ENCODE data around the gene SNX9.

SNX9 gene

GRCh38 chr6:157845493-157846259, 22.6 kb downstream of the SNX9 start:
- H3K9me3 ChIP-seq (ENCODE audit: insufficient read depth, low read depth, low read length): no peaks in the 10 kb centered on the region
- peaks cover 11% of the 10 kb centered on the region for H3K79me2 ChIP-seq (ENCODE audit: control insufficient read depth, insufficient read depth, low read length, poor library complexity)
- H2BK5ac ChIP-seq (ENCODE audit: low read depth, low read length, poor library complexity): no peak overlapping the region
- H3K27me3 ChIP-seq (ENCODE audit: insufficient read depth, low read length): no peaks in the 10 kb centered on the region
- H2AK5ac ChIP-seq (ENCODE audit: low read length): no peak overlapping the region
- peak overlapping the region; percentile 89 for H3K4ac ChIP-seq (ENCODE audit: low read depth, low read length)
- H3K36me3 ChIP-seq (ENCODE audit: control insufficient read depth in 1 of 2, insufficient read depth in 2 of 2, low read length in 2 of 2): peaks cover 0 to 2% of the 10 kb centered on the region in 2 experiments
- H2BK12ac ChIP-seq (ENCODE audit: low read length): no peak overlapping the region
- no peak overlapping the region for H4K12ac ChIP-seq (ENCODE audit: low read depth, low read length)
- no CpG with 5 or more reads among the region's 6 CpGs for WGBS (ENCODE audit: extremely low coverage, insufficient coverage, insufficient read length)
- no peak for DNase-seq
- no peak overlapping the region for H3K23ac ChIP-seq (ENCODE audit: low read length)
- H4K8ac ChIP-seq (ENCODE audit: low read depth, low read length): no peak overlapping the region
- H4K91ac ChIP-seq (ENCODE audit: low read depth, low read length): no peak overlapping the region
- no peak overlapping the region for H2AFZ ChIP-seq (ENCODE audit: insufficient read depth, low read length, poor library complexity)
- H3K9ac ChIP-seq (ENCODE audit: low read length): no peak overlapping the region
- no peak overlapping the region for H3K14ac ChIP-seq (ENCODE audit: low read length)
- no peak overlapping the region for H3K27ac ChIP-seq (ENCODE audit: low read depth, low read length)
- H3K4me2 ChIP-seq (ENCODE audit: low read length): no peak overlapping the region
- H3K79me1 ChIP-seq (ENCODE audit: low read length): peaks cover 2% of the 10 kb centered on the region
- no peak overlapping the region for H2BK120ac ChIP-seq (ENCODE audit: insufficient read depth, low read length, poor library complexity)
- H3K18ac ChIP-seq (ENCODE audit: low read length): no peak overlapping the region
- H3K4me1 ChIP-seq (ENCODE audit: control insufficient read depth in 1 of 2, insufficient read depth in 2 of 2, low read length in 2 of 2): peaks cover 10 to 26% of the 10 kb centered on the region in 2 experiments
- no peak overlapping the region for H3K4me3 ChIP-seq (ENCODE audit: low read depth, low read length)

GRCh38 chr6:157847846-157848245, 24.8 kb downstream of the SNX9 start:
- H3K4me2 ChIP-seq (ENCODE audit: low read length): no peak overlapping the region
- H2AK5ac ChIP-seq (ENCODE audit: low read length): no peak overlapping the region
- no peak overlapping the region for H3K9ac ChIP-seq (ENCODE audit: low read length)
- H3K4ac ChIP-seq (ENCODE audit: low read depth, low read length): peak overlapping the region; percentile 93
- H3K4me1 ChIP-seq (ENCODE audit: control insufficient read depth in 1 of 2, insufficient read depth in 2 of 2, low read length in 2 of 2): peaks cover 8 to 14% of the 10 kb centered on the region in 2 experiments
- no peak overlapping the region for H2BK120ac ChIP-seq (ENCODE audit: insufficient read depth, low read length, poor library complexity)
- H3K9me3 ChIP-seq (ENCODE audit: insufficient read depth, low read depth, low read length): no peaks in the 10 kb centered on the region
- H4K12ac ChIP-seq (ENCODE audit: low read depth, low read length): no peak overlapping the region
- H3K18ac ChIP-seq (ENCODE audit: low read length): no peak overlapping the region
- WGBS (ENCODE audit: extremely low coverage, insufficient coverage, insufficient read length): no CpG with 5 or more reads among the region's 2 CpGs
- DNase-seq: no peak
- no peak overlapping the region for H3K27ac ChIP-seq (ENCODE audit: low read depth, low read length)
- no peak overlapping the region for H2AFZ ChIP-seq (ENCODE audit: insufficient read depth, low read length, poor library complexity)
- no peak overlapping the region for H4K8ac ChIP-seq (ENCODE audit: low read depth, low read length)
- no peak overlapping the region for H2BK5ac ChIP-seq (ENCODE audit: low read depth, low read length, poor library complexity)
- H3K14ac ChIP-seq (ENCODE audit: low read length): no peak overlapping the region
- no peaks in the 10 kb centered on the region for H3K79me1 ChIP-seq (ENCODE audit: low read length)
- peaks cover 12% of the 10 kb centered on the region for H3K79me2 ChIP-seq (ENCODE audit: control insufficient read depth, insufficient read depth, low read length, poor library complexity)
- peaks cover 2% of the 10 kb centered on the region in 2 experiments for H3K36me3 ChIP-seq (ENCODE audit: control insufficient read depth in 1 of 2, insufficient read depth in 2 of 2, low read length in 2 of 2)
- H4K91ac ChIP-seq (ENCODE audit: low read depth, low read length): no peak overlapping the region
- no peak overlapping the region for H3K4me3 ChIP-seq (ENCODE audit: low read depth, low read length)
- H3K27me3 ChIP-seq (ENCODE audit: insufficient read depth, low read length): no peaks in the 10 kb centered on the region
- no peak overlapping the region for H2BK12ac ChIP-seq (ENCODE audit: low read length)
- no peak overlapping the region for H3K23ac ChIP-seq (ENCODE audit: low read length)

GRCh38 chr6:157848693-157849092, 25.6 kb downstream of the SNX9 start:
- no CpG with 5 or more reads among the region's 8 CpGs for WGBS (ENCODE audit: extremely low coverage, insufficient coverage, insufficient read length)
- H3K79me1 ChIP-seq (ENCODE audit: low read length): no peaks in the 10 kb centered on the region
- H2BK12ac ChIP-seq (ENCODE audit: low read length): no peak overlapping the region

GRCh38 chr6:157849288-157850017, 26.4 kb downstream of the SNX9 start:
- no peak overlapping the region for H4K91ac ChIP-seq (ENCODE audit: low read depth, low read length)
- H3K27me3 ChIP-seq (ENCODE audit: insufficient read depth, low read length): no peaks in the 10 kb centered on the region
- no peak overlapping the region for H3K23ac ChIP-seq (ENCODE audit: low read length)
- H4K8ac ChIP-seq (ENCODE audit: low read depth, low read length): no peak overlapping the region
- H3K27ac ChIP-seq (ENCODE audit: low read depth, low read length): no peak overlapping the region
- H2AK5ac ChIP-seq (ENCODE audit: low read length): no peak overlapping the region
- no peak overlapping the region for H3K9ac ChIP-seq (ENCODE audit: low read length)
- H3K36me3 ChIP-seq (ENCODE audit: control insufficient read depth in 1 of 2, insufficient read depth in 2 of 2, low read length in 2 of 2): peaks cover 2% of the 10 kb centered on the region in 2 experiments
- H3K4me3 ChIP-seq (ENCODE audit: low read depth, low read length): no peak overlapping the region
- no peak overlapping the region for H2AFZ ChIP-seq (ENCODE audit: insufficient read depth, low read length, poor library complexity)
- H3K9me3 ChIP-seq (ENCODE audit: insufficient read depth, low read depth, low read length): no peaks in the 10 kb centered on the region
- no peak overlapping the region for H3K18ac ChIP-seq (ENCODE audit: low read length)
- no peaks in the 10 kb centered on the region for H3K79me1 ChIP-seq (ENCODE audit: low read length)
- no peak overlapping the region for H3K14ac ChIP-seq (ENCODE audit: low read length)
- H3K4ac ChIP-seq (ENCODE audit: low read depth, low read length): peak overlapping the region; percentile 29
- no peak overlapping the region for H2BK5ac ChIP-seq (ENCODE audit: low read depth, low read length, poor library complexity)
- no peak overlapping the region for H2BK12ac ChIP-seq (ENCODE audit: low read length)
- H4K12ac ChIP-seq (ENCODE audit: low read depth, low read length): no peak overlapping the region
- peaks cover 12% of the 10 kb centered on the region for H3K79me2 ChIP-seq (ENCODE audit: control insufficient read depth, insufficient read depth, low read length, poor library complexity)
- peaks cover 8 to 14% of the 10 kb centered on the region in 2 experiments for H3K4me1 ChIP-seq (ENCODE audit: control insufficient read depth in 1 of 2, insufficient read depth in 2 of 2, low read length in 2 of 2)
- WGBS (ENCODE audit: extremely low coverage, insufficient coverage, insufficient read length): no CpG with 5 or more reads among the region's 5 CpGs
- DNase-seq: no peak
- no peak overlapping the region for H3K4me2 ChIP-seq (ENCODE audit: low read length)
- no peak overlapping the region for H2BK120ac ChIP-seq (ENCODE audit: insufficient read depth, low read length, poor library complexity)

More at GRCh38 chr6:157848693-157849092, 25.6 kb downstream of the SNX9 start:
- no peak overlapping the region for H3K4me3 ChIP-seq (ENCODE audit: low read depth, low read length)
- no peak overlapping the region for H4K12ac ChIP-seq (ENCODE audit: low read depth, low read length)
- H3K23ac ChIP-seq (ENCODE audit: low read length): no peak overlapping the region
- H3K9ac ChIP-seq (ENCODE audit: low read length): no peak overlapping the region
- H2BK5ac ChIP-seq (ENCODE audit: low read depth, low read length, poor library complexity): no peak overlapping the region
- no peak overlapping the region for H4K91ac ChIP-seq (ENCODE audit: low read depth, low read length)
- H2AFZ ChIP-seq (ENCODE audit: insufficient read depth, low read length, poor library complexity): no peak overlapping the region
- no peak overlapping the region for H2AK5ac ChIP-seq (ENCODE audit: low read length)
- no peaks in the 10 kb centered on the region for H3K27me3 ChIP-seq (ENCODE audit: insufficient read depth, low read length)
- no peak overlapping the region for H3K4me2 ChIP-seq (ENCODE audit: low read length)
- no peak overlapping the region for H3K18ac ChIP-seq (ENCODE audit: low read length)
- H2BK120ac ChIP-seq (ENCODE audit: insufficient read depth, low read length, poor library complexity): no peak overlapping the region
- peak; percentile 25 to 52 for DNase-seq
- H3K36me3 ChIP-seq (ENCODE audit: control insufficient read depth in 1 of 2, insufficient read depth in 2 of 2, low read length in 2 of 2): peaks cover 2% of the 10 kb centered on the region in 2 experiments
- H3K79me2 ChIP-seq (ENCODE audit: control insufficient read depth, insufficient read depth, low read length, poor library complexity): peaks cover 12% of the 10 kb centered on the region
- H3K27ac ChIP-seq (ENCODE audit: low read depth, low read length): no peak overlapping the region
- no peak overlapping the region for H3K14ac ChIP-seq (ENCODE audit: low read length)
- H3K9me3 ChIP-seq (ENCODE audit: insufficient read depth, low read depth, low read length): no peaks in the 10 kb centered on the region
- H3K4ac ChIP-seq (ENCODE audit: low read depth, low read length): peak overlapping the region; percentile 81
- peaks cover 8 to 14% of the 10 kb centered on the region in 2 experiments for H3K4me1 ChIP-seq (ENCODE audit: control insufficient read depth in 1 of 2, insufficient read depth in 2 of 2, low read length in 2 of 2)
- H4K8ac ChIP-seq (ENCODE audit: low read depth, low read length): no peak overlapping the region

Measured in trophoblast cell (in vitro differentiated cells and primary cell).